ENCODE results near the gene MT3.

The MT3 gene

GRCh38 chr16:56558024-56558747 lies 31.1 kb upstream of the MT3 start (continued):
- TF ChIP-seq, protein P1, sequence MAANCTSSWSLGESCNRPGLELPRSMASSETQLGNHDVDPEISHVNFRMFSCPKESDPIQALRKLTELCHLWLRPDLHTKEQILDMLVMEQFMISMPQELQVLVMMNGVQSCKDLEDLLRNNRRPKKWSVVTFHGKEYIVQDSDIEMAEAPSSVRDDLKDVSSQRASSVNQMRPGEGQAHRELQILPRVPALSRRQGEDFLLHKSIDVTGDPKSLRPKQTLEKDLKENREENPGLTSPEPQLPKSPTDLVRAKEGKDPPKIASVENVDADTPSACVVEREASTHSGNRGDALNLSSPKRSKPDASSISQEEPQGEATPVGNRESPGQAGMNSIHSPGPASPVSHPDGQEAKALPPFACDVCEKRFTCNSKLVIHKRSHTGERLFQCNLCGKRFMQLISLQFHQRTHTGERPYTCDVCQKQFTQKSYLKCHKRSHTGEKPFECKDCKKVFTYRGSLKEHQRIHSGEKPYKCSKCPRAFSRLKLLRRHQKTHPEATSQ (tag by site-specific recombination; IDR thresholded peaks at IDR 0.05), result no peak
- TF ChIP-seq ZNF792 (tag by site-specific recombination; IDR thresholded peaks at IDR 0.05) (no peak), ZNF114 (tag by site-specific recombination; IDR thresholded peaks at IDR 0.05) (no peak), ZNF843 (tag by site-specific recombination; IDR thresholded peaks at IDR 0.05) (no peak), ZNF658 (tag by site-specific recombination; IDR thresholded peaks at IDR 0.05) (no peak), ZNF530 (tag by site-specific recombination; IDR thresholded peaks at IDR 0.05; ENCODE audit: low read depth) (no peak), ZNF580 (tag by site-specific recombination; IDR thresholded peaks at IDR 0.05) (no peak), ZNF10 (tag by site-specific recombination; IDR thresholded peaks at IDR 0.05) (no peak), SETDB1 (IDR thresholded peaks at IDR 0.05; ENCODE audit: insufficient read length, low read length) (no peak), ZNF785 (tag by site-specific recombination; IDR thresholded peaks at IDR 0.05) (no peak), ZSCAN18 (tag by site-specific recombination; IDR thresholded peaks at IDR 0.05) (no peak), KLF1 (tag by site-specific recombination; IDR thresholded peaks at IDR 0.05) (no peak), EGR2 (tag by site-specific recombination; IDR thresholded peaks at IDR 0.05; ENCODE audit: low read depth) (no peak), HOXC10 (CRISPR knock-in tag; IDR thresholded peaks at IDR 0.05) (no peak), KLF9 (tag by site-specific recombination; IDR thresholded peaks at IDR 0.05; ENCODE audit: low read depth) (no peak), TCF7L2 (IDR thresholded peaks at IDR 0.05; ENCODE audit: borderline replicate concordance, low read depth, low read length) (no peak), ZNF791 (tag by site-specific recombination; IDR thresholded peaks at IDR 0.05) (no peak), ZNF707 (tag by site-specific recombination; IDR thresholded peaks at IDR 0.05) (no peak), ZNF623 (tag by site-specific recombination; IDR thresholded peaks at IDR 0.05) (no peak), ZNF629 (tag by site-specific recombination; IDR thresholded peaks at IDR 0.05) (no peak), ZNF548 (tag by site-specific recombination; IDR thresholded peaks at IDR 0.05) (no peak), ZBTB1 (tag by site-specific recombination; IDR thresholded peaks at IDR 0.05) (no peak), ZNF544 (tag by site-specific recombination; IDR thresholded peaks at IDR 0.05) (no peak), ZNF239 (tag by site-specific recombination; IDR thresholded peaks at IDR 0.05) (no peak), ZNF155 (tag by site-specific recombination; IDR thresholded peaks at IDR 0.05) (no peak), ZNF223 (tag by site-specific recombination; IDR thresholded peaks at IDR 0.05) (no peak), ZNF558 (tag by site-specific recombination; IDR thresholded peaks at IDR 0.05) (no peak)
- TF ChIP-seq, protein P2, sequence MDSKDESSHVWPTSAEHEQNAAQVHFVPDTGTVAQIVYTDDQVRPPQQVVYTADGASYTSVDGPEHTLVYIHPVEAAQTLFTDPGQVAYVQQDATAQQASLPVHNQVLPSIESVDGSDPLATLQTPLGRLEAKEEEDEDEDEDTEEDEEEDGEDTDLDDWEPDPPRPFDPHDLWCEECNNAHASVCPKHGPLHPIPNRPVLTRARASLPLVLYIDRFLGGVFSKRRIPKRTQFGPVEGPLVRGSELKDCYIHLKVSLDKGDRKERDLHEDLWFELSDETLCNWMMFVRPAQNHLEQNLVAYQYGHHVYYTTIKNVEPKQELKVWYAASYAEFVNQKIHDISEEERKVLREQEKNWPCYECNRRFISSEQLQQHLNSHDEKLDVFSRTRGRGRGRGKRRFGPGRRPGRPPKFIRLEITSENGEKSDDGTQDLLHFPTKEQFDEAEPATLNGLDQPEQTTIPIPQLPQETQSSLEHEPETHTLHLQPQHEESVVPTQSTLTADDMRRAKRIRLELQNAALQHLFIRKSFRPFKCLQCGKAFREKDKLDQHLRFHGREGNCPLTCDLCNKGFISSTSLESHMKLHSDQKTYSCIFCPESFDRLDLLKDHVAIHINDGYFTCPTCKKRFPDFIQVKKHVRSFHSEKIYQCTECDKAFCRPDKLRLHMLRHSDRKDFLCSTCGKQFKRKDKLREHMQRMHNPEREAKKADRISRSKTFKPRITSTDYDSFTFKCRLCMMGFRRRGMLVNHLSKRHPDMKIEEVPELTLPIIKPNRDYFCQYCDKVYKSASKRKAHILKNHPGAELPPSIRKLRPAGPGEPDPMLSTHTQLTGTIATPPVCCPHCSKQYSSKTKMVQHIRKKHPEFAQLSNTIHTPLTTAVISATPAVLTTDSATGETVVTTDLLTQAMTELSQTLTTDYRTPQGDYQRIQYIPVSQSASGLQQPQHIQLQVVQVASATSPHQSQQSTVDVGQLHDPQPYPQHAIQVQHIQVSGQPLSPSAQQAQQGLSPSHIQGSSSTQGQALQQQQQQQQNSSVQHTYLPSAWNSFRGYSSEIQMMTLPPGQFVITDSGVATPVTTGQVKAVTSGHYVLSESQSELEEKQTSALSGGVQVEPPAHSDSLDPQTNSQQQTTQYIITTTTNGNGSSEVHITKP (tag by site-specific recombination; IDR thresholded peaks at IDR 0.05), result peak; percentile 53
- TF ChIP-seq, protein P3, sequence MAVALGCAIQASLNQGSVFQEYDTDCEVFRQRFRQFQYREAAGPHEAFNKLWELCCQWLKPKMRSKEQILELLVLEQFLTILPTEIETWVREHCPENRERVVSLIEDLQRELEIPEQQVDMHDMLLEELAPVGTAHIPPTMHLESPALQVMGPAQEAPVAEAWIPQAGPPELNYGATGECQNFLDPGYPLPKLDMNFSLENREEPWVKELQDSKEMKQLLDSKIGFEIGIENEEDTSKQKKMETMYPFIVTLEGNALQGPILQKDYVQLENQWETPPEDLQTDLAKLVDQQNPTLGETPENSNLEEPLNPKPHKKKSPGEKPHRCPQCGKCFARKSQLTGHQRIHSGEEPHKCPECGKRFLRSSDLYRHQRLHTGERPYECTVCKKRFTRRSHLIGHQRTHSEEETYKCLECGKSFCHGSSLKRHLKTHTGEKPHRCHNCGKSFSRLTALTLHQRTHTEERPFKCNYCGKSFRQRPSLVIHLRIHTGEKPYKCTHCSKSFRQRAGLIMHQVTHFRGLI (tag by site-specific recombination; IDR thresholded peaks at IDR 0.05), result no peak
- TF ChIP-seq, protein P4, sequence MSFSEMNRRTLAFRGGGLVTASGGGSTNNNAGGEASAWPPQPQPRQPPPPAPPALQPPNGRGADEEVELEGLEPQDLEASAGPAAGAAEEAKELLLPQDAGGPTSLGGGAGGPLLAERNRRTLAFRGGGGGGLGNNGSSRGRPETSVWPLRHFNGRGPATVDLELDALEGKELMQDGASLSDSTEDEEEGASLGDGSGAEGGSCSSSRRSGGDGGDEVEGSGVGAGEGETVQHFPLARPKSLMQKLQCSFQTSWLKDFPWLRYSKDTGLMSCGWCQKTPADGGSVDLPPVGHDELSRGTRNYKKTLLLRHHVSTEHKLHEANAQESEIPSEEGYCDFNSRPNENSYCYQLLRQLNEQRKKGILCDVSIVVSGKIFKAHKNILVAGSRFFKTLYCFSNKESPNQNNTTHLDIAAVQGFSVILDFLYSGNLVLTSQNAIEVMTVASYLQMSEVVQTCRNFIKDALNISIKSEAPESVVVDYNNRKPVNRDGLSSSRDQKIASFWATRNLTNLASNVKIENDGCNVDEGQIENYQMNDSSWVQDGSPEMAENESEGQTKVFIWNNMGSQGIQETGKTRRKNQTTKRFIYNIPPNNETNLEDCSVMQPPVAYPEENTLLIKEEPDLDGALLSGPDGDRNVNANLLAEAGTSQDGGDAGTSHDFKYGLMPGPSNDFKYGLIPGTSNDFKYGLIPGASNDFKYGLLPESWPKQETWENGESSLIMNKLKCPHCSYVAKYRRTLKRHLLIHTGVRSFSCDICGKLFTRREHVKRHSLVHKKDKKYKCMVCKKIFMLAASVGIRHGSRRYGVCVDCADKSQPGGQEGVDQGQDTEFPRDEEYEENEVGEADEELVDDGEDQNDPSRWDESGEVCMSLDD (tag by site-specific recombination; IDR thresholded peaks at IDR 0.05), result no peak

Data from HEK293 (cell line).